DMS153 treated with DMSO at 0.1 percent for 48 hours (cell line): ENCODE measurements around the gene EFCAB5.
"Not testable (repeated sequence)": the region's sequence is repeated elsewhere in the genome, so short reads cannot be mapped to it uniquely, and the experiment has no call there.

Experiments used
- DNase-seq: peaks from one replicate; lab custom pipeline; 2025; ENCODE audit not compliant: unreplicated experiment; lab: John Stamatoyannopoulos, UW

The EFCAB5 gene

GRCh38 chr17:30002088-30002487, 60.7 kb downstream of the EFCAB5 start:
- DNase-seq, result no peak

GRCh38 chr17:30005709-30006320, 64.4 kb downstream of the EFCAB5 start:
- no peak for DNase-seq

- DNase-seq, result not testable (repeated sequence)
These were observed 70.5 kb downstream of the EFCAB5 start for GRCh38 chr17:30011934-30012333.

- peak; percentile 54 for DNase-seq
These were observed 80.4 kb downstream of the EFCAB5 start for GRCh38 chr17:30021708-30022317.

- DNase-seq, result not testable (repeated sequence)
These were observed 83.9 kb downstream of the EFCAB5 start for GRCh38 chr17:30025325-30025724.

- DNase-seq, result no peak
These were observed 86.2 kb downstream of the EFCAB5 start for GRCh38 chr17:30027676-30028075.

- no peak for DNase-seq
These were observed 89.9 kb downstream of the EFCAB5 start for GRCh38 chr17:30031214-30031869.

- DNase-seq, result no peak
These were observed 93.9 kb downstream of the EFCAB5 start for GRCh38 chr17:30035369-30035768.

- not testable (repeated sequence) for DNase-seq
These were observed 99.5 kb downstream of the EFCAB5 start for GRCh38 chr17:30040719-30041518.

GRCh38 chr17:30041551-30041950, 100.1 kb downstream of the EFCAB5 start:
- DNase-seq, result no peak

GRCh38 chr17:30062372-30062771, 120.9 kb downstream of the EFCAB5 start:
- no peak for DNase-seq

- no peak for DNase-seq
These were observed 123.3 kb downstream of the EFCAB5 start for GRCh38 chr17:30064738-30065137.

GRCh38 chr17:30068465-30068864, 127.0 kb downstream of the EFCAB5 start:
- no peak for DNase-seq

GRCh38 chr17:30074254-30074653, 132.8 kb downstream of the EFCAB5 start:
- DNase-seq, result no peak

GRCh38 chr17:30074730-30075129, 133.3 kb downstream of the EFCAB5 start:
- DNase-seq, result no peak

- DNase-seq, result no peak
These were observed 141.3 kb downstream of the EFCAB5 start for GRCh38 chr17:30082773-30083172.

GRCh38 chr17:30084788-30085187, 143.4 kb downstream of the EFCAB5 start:
- no peak for DNase-seq

GRCh38 chr17:30086896-30087295, 145.5 kb downstream of the EFCAB5 start:
- no peak for DNase-seq

- not testable (repeated sequence) for DNase-seq
These were observed 146.0 kb downstream of the EFCAB5 start for GRCh38 chr17:30087431-30087830.

GRCh38 chr17:30091121-30091670, 149.8 kb downstream of the EFCAB5 start:
- no peak for DNase-seq

- no peak for DNase-seq
These were observed 150.3 kb downstream of the EFCAB5 start for GRCh38 chr17:30091771-30092170.
